ENCODE measurements around the gene ZDHHC11B.
"Not testable (repeated sequence)": the region's sequence is repeated elsewhere in the genome, so short reads cannot be mapped to it uniquely, and the experiment has no call there.

The ZDHHC11B gene

DNA sequence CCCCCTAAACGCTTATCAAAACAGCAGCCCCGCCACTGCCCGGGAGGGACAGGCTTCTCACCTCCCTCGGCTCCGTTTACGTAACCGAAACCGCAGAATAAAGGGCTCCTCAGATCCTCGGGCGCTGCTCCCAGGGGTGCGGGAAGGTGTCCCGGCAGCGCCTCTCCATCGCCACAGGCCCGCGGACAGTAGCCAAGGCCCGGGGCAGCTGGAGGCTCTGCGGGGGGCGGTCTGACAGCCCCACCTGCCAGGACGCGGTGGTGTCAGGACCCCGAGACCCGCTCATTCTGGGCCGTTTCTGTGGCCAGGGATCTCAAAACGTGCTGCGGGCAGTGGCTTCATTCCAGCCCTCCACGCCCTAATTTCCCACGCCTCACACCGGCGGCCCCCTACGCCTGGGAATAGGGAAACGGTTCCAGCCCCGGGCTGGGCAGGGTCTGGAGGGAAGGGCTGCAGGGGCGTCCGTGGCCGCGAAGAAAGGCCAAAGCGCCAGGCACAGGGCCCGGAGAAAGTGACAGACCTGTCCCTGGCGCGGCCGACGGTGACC, 575 bp downstream of the ZDHHC11B start:
- DNase-seq: not testable (repeated sequence)

DNA sequence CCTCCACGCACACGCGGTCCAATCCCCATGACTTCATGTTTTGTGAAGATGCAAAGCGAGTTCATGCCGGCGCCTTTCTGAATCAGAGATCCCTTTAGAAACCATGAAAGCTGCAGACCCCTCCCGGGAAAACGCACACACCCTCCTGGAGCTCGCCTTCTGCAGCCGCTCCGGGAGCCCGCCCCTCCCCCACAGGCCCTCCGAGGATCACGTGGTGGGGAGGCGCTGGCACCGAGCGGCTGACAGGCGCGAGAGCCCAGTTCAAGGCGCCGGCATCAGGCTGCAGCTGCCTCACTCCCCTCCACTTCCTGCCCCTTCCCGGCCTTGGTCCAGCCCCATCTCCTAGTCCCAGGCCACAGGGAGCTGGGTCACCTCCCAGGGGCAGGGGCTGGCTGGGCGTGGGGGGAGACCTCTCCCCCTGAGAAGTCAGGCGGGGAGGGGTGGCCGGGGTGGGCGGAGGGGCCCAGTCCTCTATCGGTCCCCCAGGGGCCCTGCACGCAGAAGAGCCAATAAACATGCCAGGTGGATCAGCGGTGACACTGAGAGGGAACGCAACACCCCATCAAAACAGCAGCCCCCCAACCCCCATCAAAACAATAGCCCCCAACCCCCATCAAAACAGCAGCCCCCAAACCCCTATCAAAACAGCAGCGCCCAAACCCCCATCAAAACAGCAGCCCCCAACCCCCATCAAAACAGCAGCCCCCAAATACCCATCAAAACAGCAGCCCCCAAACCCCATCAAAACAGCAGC, 1.3 kb downstream of the ZDHHC11B start:
- not testable (repeated sequence) for DNase-seq

DNA sequence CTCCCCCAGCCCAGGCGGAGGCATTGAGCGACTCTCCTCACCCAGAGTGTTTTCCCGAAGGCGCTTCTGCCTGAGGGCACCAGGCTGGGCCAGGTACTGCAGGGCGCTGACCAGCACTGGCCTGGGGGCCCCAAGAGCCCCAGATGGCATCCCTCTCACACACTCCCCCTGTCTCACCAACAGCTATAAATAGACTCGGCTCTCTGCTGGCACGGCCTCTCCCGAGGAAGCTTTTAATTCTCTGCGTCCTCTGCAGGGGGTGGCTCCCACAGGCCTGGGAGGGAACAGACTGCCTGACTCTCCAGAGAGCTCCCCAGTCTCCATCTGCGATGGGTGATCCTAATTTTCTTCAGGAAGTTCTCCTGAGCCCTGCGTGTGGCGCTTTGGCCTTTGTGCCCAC, 2.2 kb downstream of the ZDHHC11B start:
- DNase-seq: not testable (repeated sequence)

DNA sequence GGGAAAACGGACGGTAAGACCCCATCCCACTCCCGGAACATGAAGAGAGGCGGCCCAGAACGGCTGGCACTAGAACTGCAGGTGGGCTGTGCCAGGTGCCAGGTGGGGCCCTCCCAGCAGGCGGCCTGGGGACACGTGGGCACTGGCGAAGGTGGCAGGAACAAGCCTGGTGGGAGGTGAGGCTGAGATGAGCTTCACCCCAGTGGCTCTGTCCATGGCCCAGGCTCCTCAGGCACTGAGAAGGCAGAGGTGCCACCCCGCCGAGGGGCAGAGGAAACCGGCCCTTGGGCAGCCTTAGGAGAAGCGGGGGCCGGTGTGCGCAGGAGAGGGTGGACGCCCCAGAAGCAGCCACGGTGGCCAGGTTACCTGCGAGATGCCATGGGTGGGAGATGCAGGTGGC, 4.0 kb downstream of the ZDHHC11B start:
- DNase-seq: not testable (repeated sequence)

DNA sequence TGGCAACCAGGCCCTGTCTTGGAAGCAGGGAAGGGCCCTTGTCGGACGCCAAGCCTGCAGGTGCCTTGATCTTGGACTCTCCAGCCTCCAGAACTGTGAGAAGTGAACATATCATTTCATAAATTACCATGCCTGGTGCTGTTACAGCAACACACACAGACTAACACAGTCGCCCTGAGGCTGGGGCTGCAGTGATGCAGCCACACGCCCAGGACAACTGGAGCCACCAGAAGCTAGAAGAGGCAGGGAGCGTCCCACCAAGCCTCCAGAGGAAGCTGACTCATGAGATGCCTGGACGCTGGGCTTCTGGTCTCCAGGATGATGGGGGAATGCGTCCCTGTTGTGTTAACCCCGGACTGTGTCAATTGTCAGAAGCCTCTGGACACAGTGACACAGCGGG, 5.6 kb downstream of the ZDHHC11B start:
- not testable (repeated sequence) for DNase-seq

DNA sequence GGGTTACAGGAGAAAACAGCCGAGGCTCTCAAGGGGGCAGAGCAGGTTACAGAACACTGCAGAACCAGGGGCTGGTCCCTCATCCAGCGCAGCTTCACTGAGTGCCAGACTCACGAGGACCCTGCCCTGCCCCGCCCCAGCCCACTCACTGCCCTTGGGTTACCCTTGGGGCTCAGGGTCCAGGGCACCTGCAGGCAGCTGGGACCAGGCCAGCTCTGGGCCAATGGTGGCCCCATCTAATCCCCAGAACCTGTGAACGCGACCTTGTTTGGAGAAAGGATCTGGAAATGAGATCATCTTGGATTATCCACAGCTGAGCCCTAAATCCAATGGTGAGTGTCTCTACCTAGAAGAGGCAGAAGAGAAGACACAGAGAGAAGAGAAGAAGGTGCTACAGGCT, 6.1 kb downstream of the ZDHHC11B start:
- DNase-seq: not testable (repeated sequence)

DNA sequence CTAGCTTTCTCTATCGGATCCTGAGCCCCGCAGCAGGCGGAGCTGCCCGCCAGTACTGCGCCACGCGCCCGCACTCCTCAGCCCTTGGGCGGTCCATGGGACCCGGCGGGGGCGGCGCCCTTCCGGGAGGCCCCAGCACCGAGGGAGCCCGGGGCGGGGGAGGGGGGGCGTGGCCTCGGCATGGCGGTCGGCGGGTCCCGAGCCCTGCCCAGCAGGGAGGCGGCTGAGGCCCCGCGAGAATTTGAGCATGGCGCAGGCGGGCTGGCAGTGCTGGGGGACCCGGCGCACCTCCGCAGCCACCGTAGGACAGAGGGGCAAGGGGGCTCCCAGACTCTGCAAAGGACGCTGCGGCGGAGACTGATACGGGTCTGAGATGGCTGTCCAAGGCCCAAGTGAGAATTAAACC, 6.8 kb downstream of the ZDHHC11B start:
- no peak for DNase-seq

DNA sequence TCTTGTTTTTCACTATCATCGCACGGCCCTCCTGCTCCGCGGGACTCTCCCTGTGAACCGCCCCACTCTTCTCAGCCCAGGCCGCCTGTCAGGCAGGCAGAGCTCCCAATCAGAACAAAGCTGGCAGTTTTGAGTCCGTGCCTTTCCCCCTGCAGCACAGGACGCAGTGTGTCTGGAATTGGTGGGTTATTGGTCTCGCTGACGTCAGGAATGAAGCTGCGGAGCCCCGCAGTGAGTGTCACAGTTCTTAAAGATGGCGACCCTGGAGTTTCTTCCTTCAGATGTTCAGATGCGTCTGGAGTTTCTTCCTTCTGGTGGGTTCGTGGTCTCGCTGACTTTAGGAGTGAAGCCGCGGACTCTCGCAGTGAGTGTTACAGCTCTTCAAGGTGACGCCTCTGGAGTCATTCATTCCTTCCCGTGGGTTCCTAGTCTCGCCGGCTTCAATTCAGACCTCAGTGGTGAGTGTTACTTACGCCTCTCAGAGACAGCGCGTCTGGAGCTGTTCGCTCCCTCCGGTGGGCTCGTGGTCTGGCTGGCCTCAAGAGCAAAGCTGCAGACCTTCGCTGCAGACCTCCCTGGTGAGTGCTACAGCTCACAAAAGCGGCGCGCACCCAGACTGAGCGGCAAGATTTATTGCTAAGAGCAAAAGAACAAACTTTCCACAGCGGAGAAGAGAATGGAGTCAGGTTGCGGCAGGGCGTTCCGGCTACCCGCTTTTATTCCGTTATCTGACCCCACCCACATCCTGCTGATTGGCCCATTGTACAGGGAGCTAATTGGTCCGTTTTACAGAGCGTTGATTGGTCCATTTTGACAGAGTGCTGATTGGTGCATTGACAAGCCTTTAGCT, 7.4 kb downstream of the ZDHHC11B start:
- no peak for DNase-seq

DNA sequence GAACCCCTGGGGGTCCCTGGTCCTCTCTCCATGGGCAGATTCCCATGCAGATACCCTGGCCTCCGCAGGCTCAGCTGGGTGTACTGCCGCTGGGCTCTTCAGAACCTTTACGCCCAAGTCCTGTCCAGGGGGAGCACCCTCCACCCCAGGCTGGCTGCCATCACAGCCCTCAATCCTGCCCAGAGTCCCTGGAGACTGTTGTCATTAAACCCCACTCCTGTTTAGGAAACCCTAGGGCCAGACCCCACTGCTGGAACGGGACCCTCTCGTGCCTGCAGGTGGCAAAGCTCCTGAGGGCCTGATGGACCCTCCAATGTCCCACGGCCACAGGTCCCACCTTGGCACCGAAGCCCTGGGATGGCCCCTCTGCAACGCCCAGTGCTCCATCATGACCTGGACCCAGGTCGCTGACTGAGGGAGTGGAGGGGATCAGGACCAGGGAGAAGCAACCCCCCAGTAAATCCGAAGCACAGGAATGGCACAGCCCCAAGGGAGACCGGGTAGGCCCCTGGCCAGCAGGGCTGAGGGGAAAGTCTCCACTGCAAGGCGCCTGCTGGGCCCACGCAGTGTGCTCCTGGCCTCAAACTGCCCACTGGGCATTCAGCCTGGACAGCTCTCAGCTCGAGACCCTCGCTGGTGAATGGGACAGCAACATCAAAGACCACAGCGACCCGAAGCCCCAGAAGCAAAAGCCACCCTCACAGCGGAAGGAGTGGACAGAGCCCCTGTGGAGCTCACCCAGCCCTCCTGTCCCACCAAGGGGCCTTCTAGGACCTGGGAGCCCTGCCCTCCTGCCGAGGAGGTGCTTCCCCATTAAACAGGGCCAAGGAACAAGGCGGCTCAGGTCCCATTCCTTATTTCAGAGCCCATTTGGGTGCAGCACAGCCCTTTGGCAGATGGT, 8.3 kb downstream of the ZDHHC11B start:
- no peak for DNase-seq

DNA sequence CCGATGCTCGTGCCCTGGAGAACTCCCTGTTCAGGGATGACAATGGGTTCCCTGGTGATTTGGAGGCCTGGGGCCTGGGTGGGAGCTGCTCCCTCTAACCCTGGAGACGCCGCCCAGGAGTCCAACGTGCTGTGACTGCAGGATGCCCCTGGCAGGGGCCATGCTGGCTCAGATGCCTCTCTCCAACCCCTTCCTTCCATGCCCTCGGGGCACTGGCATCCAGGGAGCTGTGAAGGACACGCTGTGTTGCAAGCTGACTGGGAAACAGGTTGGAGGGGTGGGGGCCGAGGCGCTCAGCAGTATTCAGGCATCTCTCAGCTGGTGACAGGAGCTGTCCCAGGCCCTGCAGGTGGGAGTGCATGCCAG, 9.0 kb downstream of the ZDHHC11B start:
- not testable (repeated sequence) for DNase-seq

DNA sequence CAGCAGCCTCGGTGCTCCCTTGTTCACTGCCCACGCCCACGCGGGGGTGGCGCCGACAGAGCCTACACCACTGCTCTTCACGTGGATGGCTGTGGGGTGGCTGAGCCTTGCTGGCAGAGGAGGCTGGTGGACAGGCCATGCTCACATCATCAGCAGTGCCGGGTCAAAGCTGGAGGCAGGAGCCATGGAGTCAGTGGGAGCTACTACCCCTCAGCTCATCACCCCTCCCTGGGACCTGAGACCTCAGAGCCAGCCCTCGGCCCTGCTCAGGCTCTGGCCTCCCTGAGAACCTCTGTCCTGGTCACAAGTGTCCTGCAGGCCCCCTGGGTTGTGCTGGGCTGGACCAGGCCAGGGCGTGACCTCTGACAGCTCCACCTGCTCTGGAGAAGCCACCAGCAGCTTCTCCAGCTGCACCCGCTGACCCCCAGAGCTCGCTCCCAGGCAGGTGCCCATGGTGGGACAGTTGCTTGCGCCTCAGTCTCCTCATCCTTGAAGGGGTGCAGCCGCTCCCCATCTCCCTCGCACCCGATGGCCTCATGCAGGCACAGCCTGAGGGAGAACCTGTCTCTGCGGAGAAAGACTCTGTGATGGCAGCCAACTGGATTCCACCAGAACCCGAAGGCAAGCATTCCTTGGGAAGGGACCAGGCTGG, 9.5 kb downstream of the ZDHHC11B start:
- DNase-seq: not testable (repeated sequence)

DNA sequence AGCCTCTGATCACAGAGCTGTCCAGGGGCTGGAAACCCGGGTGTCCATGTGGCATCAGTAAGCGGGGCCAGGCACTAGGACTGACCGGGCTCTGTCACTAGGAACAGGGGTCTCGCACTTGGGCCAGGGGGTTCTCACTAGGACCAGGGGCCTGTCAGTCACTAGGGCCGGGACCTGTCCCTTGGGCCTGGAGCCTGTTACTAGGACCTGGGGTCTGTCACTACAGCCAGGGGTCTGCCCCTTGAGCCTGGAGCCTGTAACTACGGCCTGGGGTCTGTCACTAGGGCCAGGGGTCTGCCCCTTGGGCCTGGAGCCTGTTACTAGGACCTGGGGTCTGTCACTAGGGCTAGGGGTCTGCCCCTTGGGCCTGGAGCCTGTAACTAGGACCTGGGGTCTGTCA, 10.2 kb downstream of the ZDHHC11B start:
- DNase-seq: not testable (repeated sequence)

DNA sequence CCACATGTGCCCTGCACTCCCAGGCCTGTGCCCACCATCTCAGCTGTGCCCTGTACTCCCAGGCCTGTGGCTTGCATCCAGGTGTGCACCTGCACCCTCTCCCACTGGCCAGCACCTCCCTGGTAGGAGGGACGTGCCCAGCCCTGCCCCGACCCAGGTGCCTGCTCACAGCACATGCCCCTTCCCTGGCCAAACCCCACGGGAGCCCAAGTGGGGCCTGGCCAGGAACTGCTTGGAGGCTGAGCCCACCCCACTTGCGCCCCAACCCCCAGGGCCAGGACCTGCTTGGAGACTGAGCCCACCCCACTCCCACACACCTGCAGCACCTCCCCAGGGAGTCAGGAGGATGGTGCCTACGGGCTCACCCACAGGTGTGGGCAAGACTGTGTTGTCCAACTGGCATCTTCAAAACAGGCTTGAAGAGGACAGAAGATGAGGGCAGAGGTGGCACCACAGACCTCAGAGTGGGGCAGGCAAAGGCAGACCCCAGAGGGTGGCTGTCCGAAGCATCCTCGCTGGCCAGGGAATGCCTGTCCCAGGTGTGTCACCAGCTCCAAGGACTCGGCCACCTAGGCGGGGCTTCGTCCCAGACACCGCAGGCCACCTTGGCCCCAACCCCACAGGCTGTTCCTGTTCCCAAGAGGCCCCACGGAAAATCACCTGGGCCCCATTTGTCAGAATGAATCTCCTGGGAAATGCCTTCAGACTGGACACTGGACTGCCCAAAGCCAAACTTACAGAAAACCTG, 10.8 kb downstream of the ZDHHC11B start:
- DNase-seq: no peak

DNA sequence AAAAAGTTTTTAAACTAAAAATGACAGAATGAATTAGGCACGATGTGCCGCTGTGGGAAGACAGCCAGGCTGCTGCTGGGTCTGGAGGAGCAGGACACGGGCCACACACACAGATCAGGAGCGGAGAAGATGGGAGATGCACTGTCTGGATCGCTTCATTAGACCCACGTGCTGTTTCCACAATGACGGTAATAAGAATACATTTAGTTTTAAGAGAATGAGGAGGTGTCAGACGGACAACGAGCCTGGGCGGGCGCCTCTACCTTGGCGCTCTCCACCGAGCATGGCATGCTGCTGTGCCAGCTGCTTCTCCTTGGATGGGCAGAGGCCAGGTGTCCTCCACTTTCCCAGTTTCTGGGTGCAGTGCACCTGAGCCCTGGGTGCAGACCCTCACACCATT, 11.6 kb downstream of the ZDHHC11B start:
- not testable (repeated sequence) for DNase-seq

DNA sequence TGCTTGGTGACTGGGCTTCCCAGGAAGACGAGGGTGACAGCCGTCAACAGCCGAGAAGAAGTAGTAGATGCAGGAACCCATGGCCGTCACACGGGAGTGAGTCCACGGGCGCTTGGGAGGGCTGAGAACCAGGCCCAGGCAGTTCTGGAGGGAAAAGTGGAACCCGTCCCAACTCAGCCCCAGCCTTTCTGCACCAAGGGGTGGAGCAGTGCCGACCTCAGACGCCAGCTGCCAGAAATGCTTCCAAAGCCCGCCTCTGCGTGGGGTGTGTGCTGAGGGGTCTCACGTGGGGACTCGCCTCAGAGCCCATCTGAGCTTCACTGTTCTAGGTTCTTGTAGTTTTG, 12.0 kb downstream of the ZDHHC11B start:
- DNase-seq: not testable (repeated sequence)

DNA sequence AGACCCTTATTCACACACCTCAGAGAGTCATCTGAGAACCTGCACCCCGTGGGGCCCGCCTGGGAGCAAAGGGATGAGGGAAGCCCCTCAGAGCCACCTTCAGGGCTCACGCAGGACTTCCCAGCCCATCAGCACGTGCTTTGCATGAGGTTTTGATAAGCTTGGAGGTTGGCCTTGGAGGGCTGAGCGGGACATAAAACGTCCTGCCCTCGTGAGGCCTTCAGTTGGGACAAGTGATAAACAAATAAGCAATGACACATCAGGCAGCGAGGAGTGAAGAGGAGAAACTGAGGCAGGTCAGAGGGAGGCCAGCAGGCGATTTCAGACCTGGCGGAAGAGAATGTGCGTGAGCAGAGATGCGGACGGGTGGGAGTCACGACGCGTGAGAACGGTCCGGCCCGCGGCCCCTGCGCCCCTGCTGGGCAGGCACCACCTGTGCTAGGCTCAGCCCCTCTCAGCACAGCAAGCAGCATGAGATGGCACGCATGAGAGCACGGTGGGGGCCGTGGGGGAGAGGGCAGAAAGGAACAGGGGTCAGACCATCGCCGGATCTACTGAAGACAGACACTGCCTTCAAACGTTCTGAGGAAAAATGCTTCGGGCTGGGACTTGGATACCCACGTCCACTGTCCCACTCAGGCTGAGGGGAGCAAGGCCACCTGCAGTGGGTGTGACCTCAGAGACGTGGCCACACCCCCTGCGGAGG, 12.5 kb downstream of the ZDHHC11B start:
- not testable (repeated sequence) for DNase-seq

DNA sequence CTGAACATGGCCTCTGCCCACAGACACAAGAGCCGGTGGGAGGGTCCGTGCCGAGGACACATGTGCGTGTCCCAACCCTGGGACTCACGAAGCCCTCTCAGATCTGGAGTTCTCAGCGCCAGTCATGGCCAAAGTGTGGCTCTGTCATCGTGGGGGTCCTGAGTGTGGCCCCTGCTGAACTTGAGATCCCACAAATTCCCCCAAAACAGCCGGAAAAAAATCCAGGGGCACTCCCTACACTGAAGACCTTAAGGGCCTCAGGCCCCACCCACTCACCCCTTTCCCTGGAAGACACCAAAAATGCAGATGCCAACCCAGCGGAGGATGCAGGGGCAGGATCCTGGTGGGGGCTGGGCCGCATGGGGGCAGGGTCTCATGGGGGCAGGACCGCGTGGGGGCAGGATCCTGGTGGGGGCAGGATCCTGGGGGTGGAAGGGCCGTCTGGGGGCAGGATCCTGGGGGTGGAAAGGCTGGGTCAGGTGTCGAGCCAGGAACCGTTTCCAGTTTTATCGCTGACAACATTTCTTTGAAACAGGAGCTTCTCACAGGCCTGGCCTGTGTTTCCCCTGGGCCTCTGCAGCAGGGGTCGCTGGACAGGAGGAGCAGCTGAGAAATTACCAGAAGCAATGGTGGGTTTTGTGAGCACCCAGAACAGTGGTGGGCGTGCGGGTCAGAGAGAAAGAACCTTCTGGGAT, 13.3 kb downstream of the ZDHHC11B start:
- not testable (repeated sequence) for DNase-seq

DNA sequence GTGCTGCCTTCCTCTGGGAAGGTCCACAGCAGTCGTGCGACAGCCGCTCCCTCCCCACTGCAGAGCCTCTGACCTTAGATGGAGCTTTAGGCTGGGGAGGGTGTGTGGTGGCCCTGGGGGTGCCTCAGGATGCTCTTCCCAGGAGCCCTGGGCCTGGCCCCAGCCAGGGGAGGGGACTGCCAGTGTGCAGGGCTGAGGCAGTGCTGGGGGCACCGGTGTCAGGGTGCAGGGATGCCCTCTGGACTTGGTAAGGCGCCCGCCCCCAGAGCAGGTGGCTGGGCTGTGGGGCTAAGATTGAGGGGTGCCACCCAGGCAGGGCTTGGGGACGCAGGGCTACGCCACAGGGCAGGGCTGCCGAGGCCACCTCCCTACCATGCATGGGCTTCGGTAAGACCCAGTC, 13.9 kb downstream of the ZDHHC11B start:
- DNase-seq: not testable (repeated sequence)

DNA sequence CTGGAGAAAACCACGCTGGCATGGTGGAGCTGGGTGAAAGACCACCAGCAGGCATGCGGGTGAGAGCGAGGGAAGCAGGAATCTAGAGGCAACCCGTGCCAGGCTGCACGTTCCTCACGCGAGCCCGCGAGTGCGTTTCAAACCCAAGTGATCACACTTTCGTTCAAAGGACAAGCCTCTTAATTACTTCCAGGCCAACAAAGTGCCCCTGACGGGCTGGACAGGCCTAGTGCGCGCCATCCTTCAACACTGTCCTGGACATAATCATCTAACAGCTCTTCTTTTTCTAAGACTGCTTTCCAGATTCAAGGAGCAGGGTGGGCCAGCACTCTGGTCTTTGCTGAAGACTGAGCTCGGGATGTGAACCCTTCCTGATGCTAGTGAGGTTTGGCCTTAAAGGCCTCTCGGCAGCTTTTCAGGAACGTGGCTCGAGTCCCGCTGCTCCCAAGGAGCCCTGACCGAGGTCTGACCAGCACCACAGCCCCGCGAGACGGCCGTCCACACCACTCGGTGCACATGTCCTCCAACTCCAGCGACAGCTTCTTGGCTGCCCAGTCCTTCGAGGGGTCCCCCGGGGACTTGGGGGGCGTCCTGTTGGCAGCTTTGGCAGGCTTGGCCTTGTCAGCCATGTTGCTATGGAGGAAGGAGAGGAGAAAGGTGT, 14.9 kb downstream of the ZDHHC11B start:
- DNase-seq: not testable (repeated sequence)

All from NCI-H524 treated with DMSO at 0.1 percent for 48 hours (cell line).